ENCODE measurements around the gene OCEL1. TPM values are rescaled to one million over a fixed set of nuclear protein-coding genes. Genes with fewer than 3 reads are reported as not detected.

OCEL1 gene
- total and polyA plus RNA-seq, 10 of the 15 experiments (the other 5 are each of a cell fraction or from before 2014, with no cell fraction given): 2.8 to 18.2 (median 7.4) TPM

- 0 out of 2 replicates have a peak, but pooled peaks have one; percentile 79 for TF ChIP-seq STAT1 (conservative IDR thresholded peaks at IDR 0.05)
- no peak for TF ChIP-seq RBBP5 (conservative IDR thresholded peaks at IDR 0.05)
- TF ChIP-seq MLLT1 (IDR thresholded peaks at IDR 0.05): peak; percentile 51; the same call in 1 of the 2 replicates
- peak; percentile 83; the same call in 1 of the 2 replicates for TF ChIP-seq SMARCA5 (IDR thresholded peaks at IDR 0.05)
- TF ChIP-seq CHD4 (IDR thresholded peaks at IDR 0.05): no peak
- TF ChIP-seq JUND (IDR thresholded peaks at IDR 0.05; ENCODE audit: low read depth, low read length): no peak
- TF ChIP-seq TBL1XR1 (IDR thresholded peaks at IDR 0.05; ENCODE audit: low read depth, low read length): no peak
- no peak for TF ChIP-seq ZNF24 (IDR thresholded peaks at IDR 0.05)
- TF ChIP-seq ZNF207 (IDR thresholded peaks at IDR 0.05; ENCODE audit: borderline replicate concordance): peak; percentile 87
- peak; percentile 51; the same call in 1 of the 2 replicates for TF ChIP-seq SMAD5 (IDR thresholded peaks at IDR 0.05; ENCODE audit: low read depth)
- peak; percentile 84 for TF ChIP-seq BACH1 (IDR thresholded peaks at IDR 0.05; ENCODE audit: borderline replicate concordance)
- TF ChIP-seq HDGF (IDR thresholded peaks at IDR 0.05): 0 out of 2 replicates have a peak, but pooled peaks have one; percentile 45
- peak; percentile 48 for TF ChIP-seq SP1 (IDR thresholded peaks at IDR 0.05; ENCODE audit: low read depth, low read length)
- no peak for TF ChIP-seq PAX8 (IDR thresholded peaks at IDR 0.05)
- no peak for TF ChIP-seq RAD51 (IDR thresholded peaks at IDR 0.05)
- TF ChIP-seq IKZF1 (conservative IDR thresholded peaks at IDR 0.05): peak; percentile 89
- TF ChIP-seq ATF2 (IDR thresholded peaks at IDR 0.05; ENCODE audit: low read length): no peak; the same call in 1 of the 2 replicates
- TF ChIP-seq TARDBP (IDR thresholded peaks at IDR 0.05; ENCODE audit: borderline replicate concordance): peak; percentile 41; the same call in 1 of the 2 replicates
- peak; percentile 81 for TF ChIP-seq FOXK2 (IDR thresholded peaks at IDR 0.05)
- peak; percentile 64; the same call in 1 of the 2 replicates for TF ChIP-seq CBFB (IDR thresholded peaks at IDR 0.05; ENCODE audit: low read depth)
- TF ChIP-seq BHLHE40 (IDR thresholded peaks at IDR 0.05; ENCODE audit: borderline replicate concordance in 1 of 2, low read depth in 2 of 2, low read length in 1 of 2): peak; percentile 32; a peak in 1 of 4 replicates
- peak; percentile 91 for TF ChIP-seq NR2C1 (IDR thresholded peaks at IDR 0.05)
- TF ChIP-seq ZNF592 (IDR thresholded peaks at IDR 0.05): no peak
- TF ChIP-seq PKNOX1 (IDR thresholded peaks at IDR 0.05): peak; percentile 33; the same call in 1 of the 2 replicates
Measured at GRCh38 chr19:17215127-17215971, 10.7 kb upstream of the OCEL1 start, which contains the start of gene USE1 (continued).
